Gastroesophageal sphincter (tissue), 4 donors: Measurements from ENCODE around the gene NT5C3B. TPM values are rescaled to one million over a fixed set of nuclear protein-coding genes. Genes with fewer than 3 reads are reported as not detected.

ENCODE experiments used
- ATAC-seq: fragments of 150-250 bp; one replicate; pipeline ENCODE4 v1.9.1; 2016; ENCODE audit warnings: mild to moderate bottlenecking, moderate library complexity
- H3K27ac ChIP-seq, 4 donors: fragments of 200-600 bp; sonication (generic) in 3 of 4; 1 replicate in 3 of 4; 2 replicates in 1 of 4; pipeline ENCODE4 v1.5.1; 2016 to 2019
- H3K27me3 ChIP-seq: fragments of 200-600 bp; sonication (generic); one replicate; pipeline ENCODE4 v1.5.1; 2019
- H3K36me3 ChIP-seq, 2 donors: fragments of 200-600 bp; sonication (generic); one replicate each; pipeline ENCODE4 v1.5.1; 2019; ENCODE audit warnings: control low read depth in 1 of 2
- H3K4me1 ChIP-seq, 3 donors: fragments of 200-600 bp; sonication (generic); 1 replicate in 2 of 3; 2 replicates in 1 of 3; pipeline ENCODE4 v1.5.1; 2016 to 2019; ENCODE audit warnings: control low read depth in 2 of 3
- H3K4me3 ChIP-seq, 2 donors: fragments of 200-600 bp; sonication (generic); one replicate each; pipeline ENCODE4 v1.5.1; 2019; ENCODE audit warnings: mild to moderate bottlenecking in 1 of 2, moderate library complexity in 1 of 2
- H3K9me3 ChIP-seq, 3 donors: fragments of 200-600 bp; sonication (generic); one replicate each; pipeline ENCODE4 v1.5.1; 2017 to 2019; ENCODE audit warnings: control low read depth in 2 of 3
- EP300 ChIP-seq: sonication (generic); formaldehyde crosslinking; IDR thresholded peaks from one replicate; pipeline ENCODE4 v1.6.1; 2017; ENCODE audit warnings: antibody characterized with exemption, mild to moderate bottlenecking
- POLR2A ChIP-seq, 2 donors: fragments of 450-650 bp; IDR thresholded peaks; one replicate each; pipeline ENCODE4 v1.6.1; 2017; ENCODE audit warnings: antibody characterized with exemption in 2 of 2, mild to moderate bottlenecking in 2 of 2, moderate library complexity in 1 of 2
- POLR2AphosphoS5 ChIP-seq: sonication (generic); formaldehyde crosslinking; IDR thresholded peaks from one replicate; pipeline ENCODE4 v1.6.1; 2017; ENCODE audit warnings: antibody characterized with exemption
- WGBS, 2 donors: methylation state at CpG; one replicate each; pipeline ENCODE4 v1.1.5; 2018; ENCODE audit warnings: low coverage in 1 of 2; 5-methylcytosine and 5-hydroxymethylcytosine counted together
- total RNA-seq, 4 donors: library from RNA; depleted of rRNA; stranded (reverse); fragments of >200 nt; gene quantifications; one replicate each; pipeline ENCODE4 v1.1.0, GENCODE V29; 2016
- TF ChIP-seq, protein P1 (sequence below), 4 experiments: fragments of 200-600 bp in 2 of 4; fragments of 450-650 bp in 2 of 4; sonication (generic) in 1 of 4; IDR thresholded peaks; one replicate each; pipeline ENCODE4 v1.5.1; 2017 to 2019; ENCODE audit warnings: antibody characterized with exemption in 4 of 4, mild to moderate bottlenecking in 2 of 4, moderate library complexity in 2 of 4

Gene NT5C3B
- total RNA-seq, 4 donors from 2014 or later: 64.8 to 83.7 (median 71.5) TPM

DNA sequence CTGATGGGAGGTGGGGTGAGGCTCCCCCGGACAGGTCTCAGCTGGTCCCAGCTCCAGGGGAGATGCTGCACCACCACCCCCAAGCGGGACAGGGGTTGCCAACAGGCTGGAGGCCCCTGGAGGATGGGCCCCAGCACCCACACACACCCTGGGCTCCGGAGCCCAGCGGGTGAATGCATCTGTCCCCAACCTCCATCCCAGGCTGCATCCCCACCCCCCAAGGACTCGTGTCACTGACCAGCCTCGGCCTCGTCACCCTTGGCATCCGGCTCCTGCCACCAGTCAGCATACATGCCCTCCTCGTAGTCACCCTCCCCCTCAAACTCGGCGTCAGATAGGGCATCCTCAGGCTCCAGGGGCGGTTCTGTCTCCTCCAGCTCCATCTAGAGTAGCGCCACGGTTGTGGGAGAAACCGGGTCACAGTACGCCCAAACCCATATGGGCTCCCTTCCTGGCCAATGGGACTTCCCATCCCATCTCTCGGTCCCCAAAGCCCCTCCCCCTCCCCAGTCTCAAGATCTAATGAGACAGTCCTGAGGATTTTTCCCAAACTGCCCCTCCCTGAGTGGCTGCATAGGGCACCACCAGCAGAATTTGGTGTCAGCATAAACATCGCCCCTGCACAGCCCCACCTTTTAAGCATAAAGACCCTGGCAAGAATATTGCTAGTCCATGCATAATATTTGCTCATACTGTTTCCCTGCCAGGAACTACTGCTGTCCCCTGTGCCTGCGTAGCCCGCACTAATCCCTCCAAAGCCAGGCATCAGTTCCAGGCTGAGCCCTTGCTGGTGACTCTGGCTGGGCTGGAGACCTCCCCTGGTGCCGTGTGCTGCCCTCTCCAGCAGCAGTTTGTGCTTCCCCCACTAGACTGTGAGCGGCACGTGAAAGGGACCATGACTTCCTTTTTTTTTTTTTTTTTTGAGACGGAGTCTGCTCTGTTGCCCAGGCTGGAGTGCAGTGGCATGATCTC is 32.7 kb downstream of the NT5C3B start:
- H3K36me3 ChIP-seq: peaks cover 0 to 38% of the 10 kb centered on the region in 2 donors
- no peak overlapping the region for H3K4me3 ChIP-seq
- no peak for ATAC-seq
- H3K27me3 ChIP-seq: peaks cover 20% of the 10 kb centered on the region
- peaks cover 0 to 15% (median 9%) of the 10 kb centered on the region in 3 donors for H3K4me1 ChIP-seq
- WGBS, 2 donors: 73 to 76% methylated on average over 3 to 11 of the region's 24 CpGs
- no peak overlapping the region for H3K27ac ChIP-seq
- TF ChIP-seq POLR2AphosphoS5 (no peak), POLR2A (IDR thresholded peaks at IDR 0.05) (no peak), EP300 (no peak)
- TF ChIP-seq, protein P1, sequence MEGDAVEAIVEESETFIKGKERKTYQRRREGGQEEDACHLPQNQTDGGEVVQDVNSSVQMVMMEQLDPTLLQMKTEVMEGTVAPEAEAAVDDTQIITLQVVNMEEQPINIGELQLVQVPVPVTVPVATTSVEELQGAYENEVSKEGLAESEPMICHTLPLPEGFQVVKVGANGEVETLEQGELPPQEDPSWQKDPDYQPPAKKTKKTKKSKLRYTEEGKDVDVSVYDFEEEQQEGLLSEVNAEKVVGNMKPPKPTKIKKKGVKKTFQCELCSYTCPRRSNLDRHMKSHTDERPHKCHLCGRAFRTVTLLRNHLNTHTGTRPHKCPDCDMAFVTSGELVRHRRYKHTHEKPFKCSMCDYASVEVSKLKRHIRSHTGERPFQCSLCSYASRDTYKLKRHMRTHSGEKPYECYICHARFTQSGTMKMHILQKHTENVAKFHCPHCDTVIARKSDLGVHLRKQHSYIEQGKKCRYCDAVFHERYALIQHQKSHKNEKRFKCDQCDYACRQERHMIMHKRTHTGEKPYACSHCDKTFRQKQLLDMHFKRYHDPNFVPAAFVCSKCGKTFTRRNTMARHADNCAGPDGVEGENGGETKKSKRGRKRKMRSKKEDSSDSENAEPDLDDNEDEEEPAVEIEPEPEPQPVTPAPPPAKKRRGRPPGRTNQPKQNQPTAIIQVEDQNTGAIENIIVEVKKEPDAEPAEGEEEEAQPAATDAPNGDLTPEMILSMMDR (IDR thresholded peaks at IDR 0.05): no peak
- no peaks in the 10 kb centered on the region for H3K9me3 ChIP-seq

DNA sequence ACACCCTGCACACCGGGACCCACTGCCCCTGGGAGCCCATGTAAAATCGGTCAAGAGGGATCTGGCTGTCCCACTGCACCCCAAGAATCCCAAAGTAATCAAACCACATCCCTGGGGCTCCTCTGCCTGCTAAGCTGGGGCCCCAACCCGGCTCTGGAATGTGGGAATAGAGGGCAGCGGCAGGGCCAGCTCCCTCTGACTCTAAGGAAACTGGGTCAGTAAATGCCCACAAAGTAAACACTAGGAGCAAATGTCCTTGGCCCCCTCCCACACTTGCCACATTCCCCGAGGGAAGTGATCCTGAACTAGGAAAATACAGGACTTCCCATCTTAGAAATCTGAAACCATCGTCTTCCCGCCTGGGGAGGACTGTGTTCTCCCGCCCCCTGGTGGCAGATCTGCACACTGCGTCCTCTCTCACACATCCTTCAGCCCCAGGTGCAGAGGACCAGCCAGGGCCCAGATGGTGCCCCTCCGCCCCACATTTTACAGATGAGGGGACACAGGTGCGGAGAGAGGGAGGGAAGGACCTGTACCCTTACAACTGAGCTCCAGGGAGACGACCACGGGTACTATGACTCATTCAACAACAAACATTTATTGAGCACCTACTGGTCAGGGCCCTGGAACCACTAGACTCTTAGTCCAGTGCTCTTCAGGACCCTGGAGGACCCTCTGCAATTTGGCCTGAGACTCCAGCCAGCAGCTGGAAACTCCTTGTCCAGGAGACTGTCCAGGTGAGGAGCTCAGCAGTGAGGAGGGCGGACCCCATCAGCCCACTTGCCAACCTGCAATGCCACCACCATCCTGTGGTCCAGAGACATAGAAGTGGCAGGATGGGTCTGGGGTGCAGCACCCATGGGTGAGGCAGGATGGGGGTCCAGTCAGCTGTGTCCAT is 34.4 kb downstream of the NT5C3B start:
- H3K4me1 ChIP-seq: peaks cover 0 to 15% (median 9%) of the 10 kb centered on the region in 3 donors
- peaks cover 0 to 21% of the 10 kb centered on the region in 2 donors for H3K36me3 ChIP-seq
- peaks cover 20% of the 10 kb centered on the region for H3K27me3 ChIP-seq
- H3K27ac ChIP-seq: peak overlapping the region in 1 of 4 donors; percentile 7
- TF ChIP-seq, protein P1 (IDR thresholded peaks at IDR 0.05): peak in 3 of 4 experiments; percentile 95 to 98 (median 96)
- no peak for TF ChIP-seq POLR2A (IDR thresholded peaks at IDR 0.05)
- H3K9me3 ChIP-seq: no peaks in the 10 kb centered on the region
- peak; percentile 78 for ATAC-seq
- WGBS, 2 donors: 0 to 20% methylated on average over 1 to 5 of the region's 14 CpGs
- peak overlapping the region in 1 of 2 donors; percentile 5 for H3K4me3 ChIP-seq

DNA sequence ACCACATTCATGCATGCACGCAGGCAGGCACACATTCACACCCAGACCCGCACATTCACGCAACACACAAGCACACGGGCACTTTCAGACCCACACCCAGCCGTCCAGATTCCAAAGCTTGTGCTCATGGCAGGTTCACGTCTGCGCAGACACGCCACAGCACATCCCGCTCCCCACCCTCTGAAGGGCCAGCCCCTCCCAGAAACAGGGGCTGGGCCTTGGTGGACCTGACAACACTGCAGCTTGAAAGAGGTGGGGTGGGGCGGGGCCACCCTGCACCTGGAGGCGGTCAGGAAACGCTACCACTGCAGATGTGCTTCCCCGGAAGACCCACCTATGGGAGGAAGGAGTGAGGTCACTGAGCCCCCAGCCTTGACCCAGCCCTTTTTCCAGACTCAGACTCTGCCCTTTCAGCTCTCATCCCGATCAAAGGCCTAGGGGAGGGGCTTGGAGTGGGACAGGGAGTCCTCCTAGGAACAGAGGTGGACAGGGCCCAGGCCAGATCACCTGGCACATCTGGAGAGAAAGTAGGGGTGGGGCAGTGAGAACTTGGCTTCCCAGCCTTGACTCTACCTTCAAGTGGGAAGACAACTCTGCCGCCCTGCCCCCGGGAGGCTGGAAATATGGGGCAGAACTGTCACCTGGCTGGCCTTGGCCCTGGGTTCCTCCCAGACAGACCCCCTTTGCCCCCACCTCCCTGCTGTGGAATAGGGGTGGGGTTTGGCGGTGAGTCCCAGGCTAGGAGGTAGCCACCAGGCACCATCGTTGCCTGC is 35.2 kb downstream of the NT5C3B start:
- Histone ChIP-seq H3K4me3 (peak overlapping the region in 1 of 2 donors; percentile 5), H3K36me3 (peaks cover 0 to 16% of the 10 kb centered on the region in 2 donors), H3K27me3 (peaks cover 20% of the 10 kb centered on the region), H3K27ac (peak overlapping the region in 1 of 4 donors; percentile 7), H3K9me3 (no peaks in the 10 kb centered on the region), H3K4me1 (peaks cover 0 to 15% (median 9%) of the 10 kb centered on the region in 3 donors)
- WGBS, 2 donors: 52 to 80% methylated on average over 1 to 7 of the region's 18 CpGs
- ATAC-seq: peak; percentile 48
- TF ChIP-seq, protein P1 (IDR thresholded peaks at IDR 0.05): no peak
- TF ChIP-seq EP300: no peak
- no peak for TF ChIP-seq POLR2A (IDR thresholded peaks at IDR 0.05)
- TF ChIP-seq POLR2AphosphoS5: no peak

DNA sequence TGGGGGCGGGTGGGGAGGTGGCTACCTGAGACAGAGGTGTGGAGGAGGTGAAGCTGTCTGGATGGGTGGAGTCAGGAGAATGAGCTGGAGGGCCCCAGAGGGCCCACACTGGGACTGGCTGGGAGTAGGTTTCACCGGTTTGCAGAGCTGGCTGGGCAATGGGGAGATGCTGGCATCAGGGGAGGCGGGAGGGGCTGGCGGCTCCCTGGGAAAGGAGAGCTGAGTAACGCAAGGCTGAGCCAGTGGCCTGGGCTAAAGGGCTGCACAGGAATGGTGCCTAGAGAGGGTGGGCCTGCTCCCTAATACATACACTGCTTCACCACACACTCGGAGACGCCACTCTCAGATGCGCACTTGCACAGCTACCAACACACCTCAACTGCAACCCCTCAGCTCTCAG is 36.7 kb downstream of the NT5C3B start:
- H3K4me3 ChIP-seq: no peak overlapping the region
- ATAC-seq: no peak
- peaks cover 20% of the 10 kb centered on the region for H3K27me3 ChIP-seq
- TF ChIP-seq EP300 (no peak), POLR2AphosphoS5 (no peak), POLR2A (IDR thresholded peaks at IDR 0.05) (no peak)
- TF ChIP-seq, protein P1 (IDR thresholded peaks at IDR 0.05): no peak
- 88 to 91% methylated on average over 4 to 7 of the region's 8 CpGs for WGBS, 2 donors
- H3K4me1 ChIP-seq: peaks cover 0 to 15% (median 9%) of the 10 kb centered on the region in 3 donors
- no peaks in the 10 kb centered on the region for H3K9me3 ChIP-seq
- no peak overlapping the region for H3K27ac ChIP-seq
- peaks cover 0 to 11% of the 10 kb centered on the region in 2 donors for H3K36me3 ChIP-seq
